ENCODE results near the gene PRPF40A. TPM values are rescaled to one million over a fixed set of nuclear protein-coding genes. Genes with fewer than 3 reads are reported as not detected.
A peak's percentile ranks its signal among the peaks of the same experiment; 100 is the strongest.

Gene PRPF40A
- total RNA-seq, 1 donor from 2014 or later: 74.6 TPM

DNA sequence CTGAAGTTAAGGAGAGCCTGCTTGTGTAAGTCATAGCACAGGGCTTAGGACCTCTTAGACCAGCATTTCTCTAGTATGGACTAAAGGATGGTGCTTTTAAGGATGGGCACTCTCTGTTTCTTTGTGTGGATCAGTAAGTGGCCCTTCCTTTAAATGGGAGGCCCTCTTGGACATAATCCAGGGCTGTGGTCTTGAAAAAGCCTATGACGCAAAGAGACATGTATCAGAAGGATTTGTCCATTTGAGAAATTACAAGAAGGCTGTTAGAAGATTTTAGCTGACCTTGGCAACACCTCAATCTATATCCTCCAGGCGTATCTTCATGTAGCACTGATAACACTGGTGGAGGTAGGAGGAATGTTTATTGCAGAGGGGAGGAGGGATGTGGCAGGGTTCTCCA is 79.2 kb downstream of the PRPF40A start:
- H3K9me3 ChIP-seq: no peaks in the 10 kb centered on the region
- intact Hi-C loops (cut with DNase I): loop anchor here (5.0 kb wide), 1 partner anchor 446 kb away; no protein-coding TSS in a partner anchor
- no peak for TF ChIP-seq POLR2A (IDR thresholded peaks at IDR 0.05)
- TF ChIP-seq POLR2AphosphoS5 (IDR thresholded peaks at IDR 0.05; ENCODE audit: insufficient read depth in 1 of 2, low read depth in 1 of 2): no peak
- no peak for TF ChIP-seq CTCF (IDR thresholded peaks at IDR 0.05)

GRCh38 chr2:152637251-152637650 is 80.0 kb downstream of the PRPF40A start:
- Histone ChIP-seq H3K4me1 (no peaks in the 10 kb centered on the region), H3K27ac (no peak overlapping the region), H3K4me3 (no peak overlapping the region), H3K9me3 (no peaks in the 10 kb centered on the region), H3K27me3 (no peaks in the 10 kb centered on the region), H3K36me3 (peaks cover 0 to 46% of the 10 kb centered on the region in 2 donors)
- no peak for DNase-seq (ENCODE audit: extremely low spot score in 2 of 2)
- intact Hi-C loops (cut with DNase I): loop anchor here (5.0 kb wide), 1 partner anchor 445 kb away; no protein-coding TSS in a partner anchor
- TF ChIP-seq POLR2A (IDR thresholded peaks at IDR 0.05): no peak
- TF ChIP-seq CTCF (IDR thresholded peaks at IDR 0.05): no peak
- TF ChIP-seq POLR2AphosphoS5 (IDR thresholded peaks at IDR 0.05; ENCODE audit: insufficient read depth in 1 of 2, low read depth in 1 of 2): no peak

More for the DNA sequence above, 79.2 kb downstream of the PRPF40A start:
- H3K4me3 ChIP-seq: no peak overlapping the region
- peaks cover 0 to 41% of the 10 kb centered on the region in 2 donors for H3K36me3 ChIP-seq
- H3K27me3 ChIP-seq: no peaks in the 10 kb centered on the region
- H3K27ac ChIP-seq: no peak overlapping the region
- DNase-seq (ENCODE audit: extremely low spot score in 2 of 2): no peak
- H3K4me1 ChIP-seq: no peaks in the 10 kb centered on the region

DNA sequence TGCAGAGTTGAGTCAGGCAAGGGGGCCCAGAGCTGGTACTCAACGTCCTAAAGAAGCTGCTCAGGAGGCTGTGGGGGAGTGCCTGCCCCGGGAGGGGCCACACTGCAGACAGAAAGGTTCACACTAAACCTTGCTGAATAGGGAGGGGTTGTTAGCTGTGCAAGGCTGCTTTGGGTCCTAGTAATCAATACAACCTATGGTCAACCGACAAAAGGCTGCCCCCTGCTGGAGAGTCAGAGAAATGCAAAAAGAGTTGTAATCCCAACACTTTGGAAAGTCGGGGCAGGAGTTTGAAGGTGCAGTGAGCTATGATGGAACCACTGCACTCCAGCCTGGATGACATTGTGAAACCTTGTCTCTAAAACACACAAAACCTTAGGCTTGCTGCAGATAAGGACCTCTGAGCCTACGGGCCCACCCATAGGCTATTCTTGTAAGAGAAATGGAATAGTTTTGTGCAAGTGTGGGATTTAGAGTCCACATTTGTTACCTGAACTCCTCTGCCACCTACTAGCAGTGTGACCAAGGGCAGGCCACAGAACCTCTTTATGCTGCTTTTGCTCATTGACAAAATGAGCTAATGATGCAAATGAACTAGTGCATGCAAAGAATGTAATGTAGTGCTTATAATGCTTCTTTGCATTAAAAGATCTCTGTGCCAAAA is 81.5 kb downstream of the PRPF40A start:
- H3K9me3 ChIP-seq: no peaks in the 10 kb centered on the region
- TF ChIP-seq POLR2A (IDR thresholded peaks at IDR 0.05): no peak
- peak; percentile 47 to 84 (median 68) for TF ChIP-seq CTCF (IDR thresholded peaks at IDR 0.05)
- no peak overlapping the region for H3K27ac ChIP-seq
- H3K36me3 ChIP-seq: peaks cover 0 to 44% of the 10 kb centered on the region in 2 donors
- H3K4me1 ChIP-seq: no peaks in the 10 kb centered on the region
- no peaks in the 10 kb centered on the region for H3K27me3 ChIP-seq
- intact Hi-C loops (cut with DNase I): loop anchor here (5.0 kb wide), 1 partner anchor 443 kb away; no protein-coding TSS in a partner anchor
- no peak overlapping the region for H3K4me3 ChIP-seq
- DNase-seq (ENCODE audit: extremely low spot score in 2 of 2): no peak

DNA sequence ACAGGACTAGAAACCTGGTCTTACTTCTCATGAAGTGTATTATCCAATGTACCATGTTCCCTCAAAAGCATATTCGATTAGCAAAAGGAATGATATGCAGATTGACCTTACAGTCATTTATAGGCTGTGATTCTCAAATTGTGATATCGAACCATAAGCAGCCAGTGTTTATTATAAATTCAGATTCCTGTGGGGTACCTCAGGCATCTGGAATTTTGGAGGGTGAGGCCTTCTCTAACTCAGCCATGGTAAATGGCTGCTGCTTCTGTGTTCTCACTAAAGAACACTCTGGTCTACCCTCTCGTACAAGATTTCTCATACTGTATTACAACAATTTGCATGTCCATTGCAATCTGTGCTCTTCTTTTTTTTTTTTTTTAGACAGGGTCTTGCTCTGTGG is 84.5 kb downstream of the PRPF40A start:
- intact Hi-C loops (cut with DNase I): no loop called here
- DNase-seq (ENCODE audit: extremely low spot score in 2 of 2): no peak
- Histone ChIP-seq H3K4me1 (no peaks in the 10 kb centered on the region), H3K27ac (no peak overlapping the region), H3K9me3 (no peaks in the 10 kb centered on the region), H3K27me3 (no peaks in the 10 kb centered on the region), H3K36me3 (peaks cover 0 to 35% of the 10 kb centered on the region in 2 donors), H3K4me3 (no peak overlapping the region)
- no peak for TF ChIP-seq POLR2AphosphoS5 (IDR thresholded peaks at IDR 0.05; ENCODE audit: insufficient read depth in 1 of 2, low read depth in 1 of 2)

DNA sequence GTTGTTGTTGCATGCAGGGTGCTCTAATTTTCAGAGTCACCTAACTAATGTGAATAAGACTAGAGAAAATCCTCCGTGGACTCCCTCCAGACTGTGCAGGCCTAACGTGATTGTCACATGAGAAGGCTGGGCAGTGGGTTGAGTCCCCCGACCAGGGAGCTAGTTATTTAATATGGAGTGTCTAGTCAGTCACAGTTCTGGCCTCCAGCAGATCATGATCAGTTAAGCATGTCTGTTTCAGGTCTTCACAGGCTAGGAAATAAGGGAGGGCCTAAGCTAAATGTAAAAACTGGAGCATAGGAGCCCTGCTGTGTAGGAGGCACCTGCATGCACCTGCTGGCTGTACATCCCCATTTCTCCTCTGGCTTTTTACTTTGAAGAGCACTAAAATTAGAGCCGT is 86.8 kb downstream of the PRPF40A start:
- DNase-seq (ENCODE audit: extremely low spot score in 2 of 2): no peak
- Histone ChIP-seq H3K4me1 (no peaks in the 10 kb centered on the region), H3K36me3 (peaks cover 0 to 30% of the 10 kb centered on the region in 2 donors), H3K27me3 (no peaks in the 10 kb centered on the region), H3K4me3 (no peak overlapping the region), H3K9me3 (no peaks in the 10 kb centered on the region), H3K27ac (no peak overlapping the region)
- intact Hi-C loops (cut with DNase I): no loop called here
- TF ChIP-seq POLR2AphosphoS5 (IDR thresholded peaks at IDR 0.05; ENCODE audit: insufficient read depth in 1 of 2, low read depth in 1 of 2) (no peak), CTCF (IDR thresholded peaks at IDR 0.05) (no peak), POLR2A (IDR thresholded peaks at IDR 0.05) (no peak)
